Osteocyte (in vitro differentiated cells): ENCODE measurements around the gene TRIM2. TPM values are rescaled to one million over a fixed set of nuclear protein-coding genes. Genes with fewer than 3 reads are reported as not detected.

Experiments
- DNase-seq: peaks from one replicate; pipeline ENCODE4 v3.0.0; 2021; ENCODE audit warnings: mixed read lengths; ENCODE audit not compliant: unreplicated experiment; ENCODE audit errors: extremely low spot score
- H3K27ac Mint-ChIP-seq: one replicate; pipeline ENCODE4 v1.8.0; 2021; ENCODE audit warnings: mild to moderate bottlenecking, mixed read lengths; ENCODE audit not compliant: unreplicated experiment
- H3K27me3 Mint-ChIP-seq: one replicate; pipeline ENCODE4 v1.8.0; 2021; ENCODE audit warnings: mixed read lengths; ENCODE audit not compliant: unreplicated experiment
- H3K36me3 Mint-ChIP-seq: one replicate; pipeline ENCODE4 v1.8.0; 2021; ENCODE audit warnings: mixed read lengths; ENCODE audit not compliant: unreplicated experiment
- H3K4me1 Mint-ChIP-seq: one replicate; pipeline ENCODE4 v1.8.0; 2021; ENCODE audit warnings: mixed read lengths; ENCODE audit not compliant: unreplicated experiment
- H3K4me3 Mint-ChIP-seq: one replicate; pipeline ENCODE4 v1.8.0; 2021; ENCODE audit warnings: mild to moderate bottlenecking, moderate library complexity, mixed read lengths; ENCODE audit not compliant: unreplicated experiment
- H3K9me3 Mint-ChIP-seq: one replicate; pipeline ENCODE4 v1.8.0; 2021; ENCODE audit warnings: mixed read lengths; ENCODE audit not compliant: unreplicated experiment
- CTCF ChIP-seq: fragments of 200-600 bp; sonication (generic); IDR thresholded peaks from 2 replicates; pipeline ENCODE4 v1.5.0; 2021; ENCODE audit warnings: antibody characterized with exemption, mild to moderate bottlenecking, moderate library complexity
- total RNA-seq: library from RNA; stranded (reverse); gene quantifications from 2 replicates; pipeline ENCODE4 v1.2.1, GENCODE V29; 2021

The TRIM2 gene
- total RNA-seq, 1 donor from 2014 or later: 34.0 TPM

- Mint-ChIP-seq H3K4me1 (no peaks in the 10 kb centered on the region), H3K9me3 (no peaks in the 10 kb centered on the region), H3K27me3 (no peaks in the 10 kb centered on the region), H3K27ac (no peak overlapping the region), H3K36me3 (peaks cover 21% of the 10 kb centered on the region), H3K4me3 (no peak overlapping the region)
- DNase-seq: no peak
- TF ChIP-seq CTCF: no peak
Measured at GRCh38 chr4:153337686-153338085, 133.4 kb downstream of the TRIM2 start.

GRCh38 chr4:153341575-153342090, 137.4 kb downstream of the TRIM2 start:
- Mint-ChIP-seq H3K27me3 (no peaks in the 10 kb centered on the region), H3K4me3 (no peak overlapping the region), H3K27ac (no peak overlapping the region), H3K9me3 (no peaks in the 10 kb centered on the region), H3K36me3 (peaks cover 5% of the 10 kb centered on the region), H3K4me1 (peaks cover 16% of the 10 kb centered on the region)
- no peak for TF ChIP-seq CTCF
- no peak for DNase-seq

- Mint-ChIP-seq H3K36me3 (peaks cover 5% of the 10 kb centered on the region), H3K27me3 (no peaks in the 10 kb centered on the region), H3K9me3 (no peaks in the 10 kb centered on the region), H3K4me3 (no peak overlapping the region), H3K27ac (no peak overlapping the region), H3K4me1 (peaks cover 18% of the 10 kb centered on the region)
- no peak for DNase-seq
- TF ChIP-seq CTCF: no peak
Measured at GRCh38 chr4:153342751-153343552, 138.7 kb downstream of the TRIM2 start.

- peak; percentile 99 for TF ChIP-seq CTCF
- Mint-ChIP-seq H3K36me3 (peaks cover 5% of the 10 kb centered on the region), H3K9me3 (no peaks in the 10 kb centered on the region), H3K27ac (peak within 1 kb of the TSS; percentile 55), H3K4me1 (peaks cover 18% of the 10 kb centered on the region), H3K4me3 (peak within 1 kb of the TSS; percentile 90), H3K27me3 (no peaks in the 10 kb centered on the region)
- DNase-seq: peak; percentile 96
Measured at GRCh38 chr4:153344131-153345011, 140.1 kb downstream of the TRIM2 start, which contains the start of gene MND1. Gene MND1, plus strand, starts transcription at chr4:153344688. Its CDS starts 50 bp downstream, at chr4:153344738.
